CD4-positive, alpha-beta T cell (primary cell): ENCODE measurements around the gene C3. TPM values are rescaled to one million over a fixed set of nuclear protein-coding genes. Genes with fewer than 3 reads are reported as not detected.
A peak's percentile ranks its signal among the peaks of the same experiment; 100 is the strongest.

Source experiments
- ATAC-seq: fragments of 200-7000 bp; cut with Tn5 transposase; one replicate; pipeline ENCODE4 v1.10.0; 2022; ENCODE audit warnings: mild to moderate bottlenecking; ENCODE audit not compliant: poor library complexity
- CTCF ChIA-PET: fragments of 350-600 bp; sonication (Branson Sonifier 250); formaldehyde crosslinking; loops from one replicate; lab custom pipeline; 2021; ENCODE audit warnings: antibody characterized with exemption, inconsistent platforms; lab: Charles Lee
- POLR2A ChIA-PET: fragments of 350-600 bp; sonication (Branson Sonifier 250); formaldehyde crosslinking; loops from one replicate; lab custom pipeline; 2021; ENCODE audit warnings: antibody characterized with exemption, inconsistent platforms; lab: Charles Lee
- DNase-seq, 14 experiments: peaks; one replicate each; pipeline ENCODE4 v3.0.0-alpha.2; 2013 to 2020; ENCODE audit warnings: mixed read lengths in 2 of 14
- H3K27ac ChIP-seq, 2 donors: one replicate each; pipeline versions ENCODE4 v1.5.1 to v1.7.0; 2013; ENCODE audit warnings: low read length in 2 of 2, low read depth in 1 of 2, mild to moderate bottlenecking in 1 of 2
- H3K27me3 ChIP-seq, 2 experiments: 1 replicate in 1 of 2; 2 replicates in 1 of 2; pipeline versions ENCODE4 v1.6.1 to v1.7.0; 2013; ENCODE audit warnings: low read length in 2 of 2, control low read depth in 1 of 2, mild to moderate bottlenecking in 1 of 2, moderate library complexity in 1 of 2; ENCODE audit not compliant: insufficient read depth in 2 of 2, control insufficient read depth in 1 of 2
- H3K36me3 ChIP-seq: one replicate; pipeline ENCODE4 v1.6.1; 2013; ENCODE audit warnings: low read length, control low read depth; ENCODE audit not compliant: insufficient read depth
- H3K4me1 ChIP-seq: one replicate; pipeline ENCODE4 v1.6.1; 2013; ENCODE audit warnings: low read length, control low read depth; ENCODE audit not compliant: insufficient read depth
- H3K4me3 ChIP-seq: one replicate; pipeline ENCODE4 v1.5.1; 2013; ENCODE audit warnings: mild to moderate bottlenecking, low read length, moderate library complexity
- H3K9me3 ChIP-seq, 2 experiments: 1 replicate in 1 of 2; 2 replicates in 1 of 2; pipeline versions ENCODE4 v1.6.1 to v1.7.0; 2013; ENCODE audit warnings: low read length in 2 of 2, mild to moderate bottlenecking in 2 of 2, control low read depth in 1 of 2, moderate library complexity in 1 of 2; ENCODE audit not compliant: control insufficient read depth in 1 of 2, insufficient read depth in 1 of 2
- H3K27ac Mint-ChIP-seq: one replicate; pipeline ENCODE4 v1.8.0; 2020; ENCODE audit warnings: mixed read lengths
- H3K27me3 Mint-ChIP-seq: one replicate; pipeline ENCODE4 v1.8.0; 2021; ENCODE audit warnings: mixed read lengths
- H3K36me3 Mint-ChIP-seq: one replicate; pipeline ENCODE4 v1.8.0; 2021; ENCODE audit warnings: low read depth, mixed read lengths
- H3K4me1 Mint-ChIP-seq: one replicate; pipeline ENCODE4 v1.8.0; 2021; ENCODE audit warnings: low read depth, mixed read lengths
- H3K4me3 Mint-ChIP-seq: one replicate; pipeline ENCODE4 v1.8.0; 2020; ENCODE audit warnings: mild to moderate bottlenecking, mixed read lengths
- H3K9me3 Mint-ChIP-seq: one replicate; pipeline ENCODE4 v1.8.0; 2020; ENCODE audit warnings: mixed read lengths
- CTCF ChIP-seq: fragments of 200-600 bp; IDR thresholded peaks from one replicate; pipeline ENCODE4 v1.8.0; 2022; ENCODE audit warnings: antibody characterized with exemption, mild to moderate bottlenecking
- intact Hi-C, 2 experiments: fragments of 100-400 bp; cut with DNase I in 1 of 2; cut with micrococcal nuclease in 1 of 2; formaldehyde crosslinking; loops; one replicate each; pipeline versions ENCODE4 v1.15.1 to v1.9.0; 2023 to 2025; cut with DNase I, micrococcal nuclease
- total RNA-seq, 174 experiments: library from RNA in 2 of 174; stranded (reverse) in 2 of 174; gene quantifications; one replicate each; pipeline ENCODE4 v1.2.3 and lab custom pipeline; 2021 to 2026

The C3 gene
- total RNA-seq, 2 experiments from 2014 or later: 0.55 TPM; not detected in 1

GRCh38 chr19:6718741-6719539 is 1.5 kb downstream of the C3 start:
- peaks cover 4% of the 10 kb centered on the region for H3K27me3 Mint-ChIP-seq
- intact Hi-C loops: loop anchor here in 1 of 2 experiments (5.0 kb wide), 1 partner anchor 37 kb away; no protein-coding TSS in a partner anchor
- Histone ChIP-seq H3K9me3 (no peaks in the 10 kb centered on the region), H3K4me3 (no peak overlapping the region), H3K4me1 (peaks cover 8% of the 10 kb centered on the region), H3K36me3 (no peaks in the 10 kb centered on the region), H3K27me3 (no peaks in the 10 kb centered on the region), H3K27ac (no peak overlapping the region)
- CTCF ChIA-PET: no interaction called here
- TF ChIP-seq CTCF: no peak
- ATAC-seq: peak; percentile 89
- H3K4me3 Mint-ChIP-seq: no peak overlapping the region
- no peaks in the 10 kb centered on the region for H3K9me3 Mint-ChIP-seq
- H3K27ac Mint-ChIP-seq: no peak overlapping the region
- POLR2A ChIA-PET: no interaction called here
- no peaks in the 10 kb centered on the region for H3K36me3 Mint-ChIP-seq
- DNase-seq: peak in 3 of 14 experiments; percentile 31 to 75 (median 63)
- peaks cover 8% of the 10 kb centered on the region for H3K4me1 Mint-ChIP-seq

GRCh38 chr19:6718111-6718740 is 2.2 kb downstream of the C3 start:
- peaks cover 3% of the 10 kb centered on the region for H3K4me1 ChIP-seq
- H3K27me3 ChIP-seq: no peaks in the 10 kb centered on the region
- H3K36me3 Mint-ChIP-seq: no peaks in the 10 kb centered on the region
- intact Hi-C loops: loop anchor here in 1 of 2 experiments (5.0 kb wide), 1 partner anchor 36 kb away; no protein-coding TSS in a partner anchor
- no peak for DNase-seq
- no peaks in the 10 kb centered on the region for H3K9me3 Mint-ChIP-seq
- POLR2A ChIA-PET: no interaction called here
- no peak overlapping the region for H3K27ac Mint-ChIP-seq
- H3K4me3 ChIP-seq: no peak overlapping the region
- no peak overlapping the region for H3K4me3 Mint-ChIP-seq
- H3K27ac ChIP-seq: no peak overlapping the region
- H3K36me3 ChIP-seq: no peaks in the 10 kb centered on the region
- no peak for TF ChIP-seq CTCF
- ATAC-seq: no peak
- peaks cover 4% of the 10 kb centered on the region for H3K4me1 Mint-ChIP-seq
- CTCF ChIA-PET: no interaction called here
- H3K27me3 Mint-ChIP-seq: peaks cover 4% of the 10 kb centered on the region
- H3K9me3 ChIP-seq: no peaks in the 10 kb centered on the region

GRCh38 chr19:6717441-6717971 is 2.9 kb downstream of the C3 start:
- DNase-seq (no peak), ATAC-seq (no peak)
- no peaks in the 10 kb centered on the region for H3K36me3 Mint-ChIP-seq
- H3K27me3 Mint-ChIP-seq: peaks cover 4% of the 10 kb centered on the region
- CTCF ChIA-PET: no interaction called here
- H3K4me3 Mint-ChIP-seq: no peak overlapping the region
- Histone ChIP-seq H3K36me3 (no peaks in the 10 kb centered on the region), H3K4me3 (no peak overlapping the region), H3K9me3 (no peaks in the 10 kb centered on the region), H3K27me3 (no peaks in the 10 kb centered on the region), H3K27ac (no peak overlapping the region), H3K4me1 (no peaks in the 10 kb centered on the region)
- POLR2A ChIA-PET: no interaction called here
- intact Hi-C loops: loop anchor here in 1 of 2 experiments (5.0 kb wide), 1 partner anchor 35 kb away; no protein-coding TSS in a partner anchor
- H3K4me1 Mint-ChIP-seq: peaks cover 4% of the 10 kb centered on the region
- no peak for TF ChIP-seq CTCF
- no peaks in the 10 kb centered on the region for H3K9me3 Mint-ChIP-seq
- H3K27ac Mint-ChIP-seq: no peak overlapping the region
